ENCODE measurements around the gene TRPC1.

GRCh38 chr3:142705198-142705597 lies 18.6 kb upstream of the TRPC1 start:
- TF ChIP-seq, protein P1, sequence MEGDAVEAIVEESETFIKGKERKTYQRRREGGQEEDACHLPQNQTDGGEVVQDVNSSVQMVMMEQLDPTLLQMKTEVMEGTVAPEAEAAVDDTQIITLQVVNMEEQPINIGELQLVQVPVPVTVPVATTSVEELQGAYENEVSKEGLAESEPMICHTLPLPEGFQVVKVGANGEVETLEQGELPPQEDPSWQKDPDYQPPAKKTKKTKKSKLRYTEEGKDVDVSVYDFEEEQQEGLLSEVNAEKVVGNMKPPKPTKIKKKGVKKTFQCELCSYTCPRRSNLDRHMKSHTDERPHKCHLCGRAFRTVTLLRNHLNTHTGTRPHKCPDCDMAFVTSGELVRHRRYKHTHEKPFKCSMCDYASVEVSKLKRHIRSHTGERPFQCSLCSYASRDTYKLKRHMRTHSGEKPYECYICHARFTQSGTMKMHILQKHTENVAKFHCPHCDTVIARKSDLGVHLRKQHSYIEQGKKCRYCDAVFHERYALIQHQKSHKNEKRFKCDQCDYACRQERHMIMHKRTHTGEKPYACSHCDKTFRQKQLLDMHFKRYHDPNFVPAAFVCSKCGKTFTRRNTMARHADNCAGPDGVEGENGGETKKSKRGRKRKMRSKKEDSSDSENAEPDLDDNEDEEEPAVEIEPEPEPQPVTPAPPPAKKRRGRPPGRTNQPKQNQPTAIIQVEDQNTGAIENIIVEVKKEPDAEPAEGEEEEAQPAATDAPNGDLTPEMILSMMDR (conservative IDR thresholded peaks at IDR 0.05), result no peak
- TF ChIP-seq ZFX (IDR thresholded peaks at IDR 0.05), result no peak
